Measurements from ENCODE around the gene VPS33B. TPM values are rescaled to one million over a fixed set of nuclear protein-coding genes. Genes with fewer than 3 reads are reported as not detected.

VPS33B gene
- total and polyA plus RNA-seq, 2 of the 13 experiments (the other 11 are each of a cell fraction or from before 2014, with no cell fraction given): 15.8 to 16.5 TPM

DNA sequence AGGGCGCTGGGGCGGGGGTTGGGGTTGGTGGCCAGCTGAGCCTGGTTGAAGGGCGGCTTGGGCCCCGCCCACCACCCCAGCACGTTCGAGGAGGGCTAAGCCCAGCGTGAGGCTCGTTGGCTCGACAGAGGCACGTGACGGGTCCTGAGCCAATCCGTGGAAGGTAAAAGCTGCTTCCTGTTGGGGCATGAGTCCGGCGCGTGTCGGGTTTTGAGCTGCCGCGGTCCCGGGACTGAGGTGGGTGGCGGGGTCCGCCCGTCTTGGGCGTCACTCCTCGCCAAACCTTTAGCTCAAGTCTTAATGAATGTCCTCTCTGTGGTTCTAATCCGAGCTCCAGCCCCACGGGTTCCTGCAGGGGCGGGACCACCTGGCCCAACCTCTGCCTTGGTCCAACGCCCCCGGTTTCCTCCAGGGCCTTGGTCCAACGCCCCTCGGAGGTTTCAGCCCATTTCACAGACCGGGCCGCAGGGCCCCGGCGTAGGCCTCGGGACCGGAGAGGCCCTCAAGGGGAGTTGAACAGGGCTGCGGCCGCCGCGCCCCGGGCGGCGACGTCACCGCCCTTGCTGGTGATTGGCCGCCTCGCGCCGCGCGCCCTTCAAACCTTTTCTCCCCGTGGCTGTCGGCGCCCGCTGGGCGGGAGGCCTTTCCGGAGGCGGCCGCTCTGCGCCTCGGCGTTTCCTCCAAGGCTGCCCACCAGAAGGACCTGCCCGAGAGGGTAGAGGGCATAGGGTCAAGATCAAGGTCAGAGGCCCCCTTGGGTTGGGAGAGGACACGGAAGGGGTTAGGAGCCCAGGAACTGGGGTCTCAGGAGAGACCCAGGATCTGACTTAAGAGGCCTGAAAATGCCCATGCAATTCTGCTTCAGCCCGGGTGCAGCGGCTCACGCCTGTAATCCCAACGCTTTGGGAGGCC is 67.4 kb downstream of the VPS33B start, which contains the start of gene RCCD1 (continued):
- TF ChIP-seq POGZ (CRISPR knock-in tag; IDR thresholded peaks at IDR 0.05) (no peak), ZNF607 (CRISPR knock-in tag; IDR thresholded peaks at IDR 0.05; ENCODE audit: borderline replicate concordance) (peak; percentile 88), ZNF17 (CRISPR knock-in tag; IDR thresholded peaks at IDR 0.05) (0 out of 2 replicates have a peak, but pooled peaks have one; percentile 48), SSRP1 (CRISPR knock-in tag; IDR thresholded peaks at IDR 0.05) (no peak), ZNF280D (CRISPR knock-in tag; IDR thresholded peaks at IDR 0.05) (peak; percentile 80), ELF3 (CRISPR knock-in tag; IDR thresholded peaks at IDR 0.05) (peak; percentile 48; the same call in 1 of the 2 replicates), RORA (CRISPR knock-in tag; IDR thresholded peaks at IDR 0.05) (no peak), ZNF207 (IDR thresholded peaks at IDR 0.05; ENCODE audit: borderline replicate concordance) (no peak), THAP11 (CRISPR knock-in tag; IDR thresholded peaks at IDR 0.05) (peak; percentile 45; the same call in 1 of the 2 replicates), NR2F1 (CRISPR knock-in tag; IDR thresholded peaks at IDR 0.05) (no peak), FOXP4 (CRISPR knock-in tag; IDR thresholded peaks at IDR 0.05) (0 out of 2 replicates have a peak, but pooled peaks have one; percentile 35), THAP8 (CRISPR knock-in tag; IDR thresholded peaks at IDR 0.05; ENCODE audit: borderline replicate concordance) (peak; percentile 56; the same call in 1 of the 2 replicates), ZNF460 (CRISPR knock-in tag; IDR thresholded peaks at IDR 0.05; ENCODE audit: borderline replicate concordance) (no peak), ARNT (IDR thresholded peaks at IDR 0.05) (no peak), SRY (CRISPR knock-in tag; IDR thresholded peaks at IDR 0.05) (peak; percentile 81; the same call in 1 of the 2 replicates), KLF13 (CRISPR knock-in tag; IDR thresholded peaks at IDR 0.05) (no peak), RNF2 (conservative IDR thresholded peaks at IDR 0.05; ENCODE audit: low read depth) (peak; percentile 82)
- TF ChIP-seq, protein P1, sequence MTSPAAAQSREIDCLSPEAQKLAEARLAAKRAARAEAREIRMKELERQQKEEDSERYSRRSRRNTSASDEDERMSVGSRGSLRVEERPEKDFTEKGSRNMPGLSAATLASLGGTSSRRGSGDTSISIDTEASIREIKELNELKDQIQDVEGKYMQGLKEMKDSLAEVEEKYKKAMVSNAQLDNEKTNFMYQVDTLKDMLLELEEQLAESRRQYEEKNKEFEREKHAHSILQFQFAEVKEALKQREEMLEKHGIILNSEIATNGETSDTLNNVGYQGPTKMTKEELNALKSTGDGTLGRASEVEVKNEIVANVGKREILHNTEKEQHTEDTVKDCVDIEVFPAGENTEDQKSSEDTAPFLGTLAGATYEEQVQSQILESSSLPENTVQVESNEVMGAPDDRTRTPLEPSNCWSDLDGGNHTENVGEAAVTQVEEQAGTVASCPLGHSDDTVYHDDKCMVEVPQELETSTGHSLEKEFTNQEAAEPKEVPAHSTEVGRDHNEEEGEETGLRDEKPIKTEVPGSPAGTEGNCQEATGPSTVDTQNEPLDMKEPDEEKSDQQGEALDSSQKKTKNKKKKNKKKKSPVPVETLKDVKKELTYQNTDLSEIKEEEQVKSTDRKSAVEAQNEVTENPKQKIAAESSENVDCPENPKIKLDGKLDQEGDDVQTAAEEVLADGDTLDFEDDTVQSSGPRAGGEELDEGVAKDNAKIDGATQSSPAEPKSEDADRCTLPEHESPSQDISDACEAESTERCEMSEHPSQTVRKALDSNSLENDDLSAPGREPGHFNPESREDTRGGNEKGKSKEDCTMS (CRISPR knock-in tag; conservative IDR thresholded peaks at IDR 0.05): no peak
- TF ChIP-seq, protein P2, sequence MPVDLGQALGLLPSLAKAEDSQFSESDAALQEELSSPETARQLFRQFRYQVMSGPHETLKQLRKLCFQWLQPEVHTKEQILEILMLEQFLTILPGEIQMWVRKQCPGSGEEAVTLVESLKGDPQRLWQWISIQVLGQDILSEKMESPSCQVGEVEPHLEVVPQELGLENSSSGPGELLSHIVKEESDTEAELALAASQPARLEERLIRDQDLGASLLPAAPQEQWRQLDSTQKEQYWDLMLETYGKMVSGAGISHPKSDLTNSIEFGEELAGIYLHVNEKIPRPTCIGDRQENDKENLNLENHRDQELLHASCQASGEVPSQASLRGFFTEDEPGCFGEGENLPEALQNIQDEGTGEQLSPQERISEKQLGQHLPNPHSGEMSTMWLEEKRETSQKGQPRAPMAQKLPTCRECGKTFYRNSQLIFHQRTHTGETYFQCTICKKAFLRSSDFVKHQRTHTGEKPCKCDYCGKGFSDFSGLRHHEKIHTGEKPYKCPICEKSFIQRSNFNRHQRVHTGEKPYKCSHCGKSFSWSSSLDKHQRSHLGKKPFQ (CRISPR knock-in tag; IDR thresholded peaks at IDR 0.05; ENCODE audit: insufficient replicate concordance): no peak
